HG02588 (cell line): ENCODE measurements around the gene IGFALS.
"Not testable (repeated sequence)": the region's sequence is repeated elsewhere in the genome, so short reads cannot be mapped to it uniquely, and the experiment has no call there.

ENCODE experiments used
- ATAC-seq: cut with Tn5 transposase; IDR thresholded peaks from one replicate; pipeline ENCODE4 v1.9.1; 2021; ENCODE audit warnings: mild to moderate bottlenecking, moderate library complexity; ENCODE audit not compliant: unreplicated experiment

The IGFALS gene

GRCh38 chr16:1818204-1818872 is 24.8 kb upstream of the IGFALS start:
- no peak for ATAC-seq

GRCh38 chr16:1817716-1818115 is 24.2 kb upstream of the IGFALS start:
- no peak for ATAC-seq

GRCh38 chr16:1817276-1817589 is 23.7 kb upstream of the IGFALS start:
- no peak for ATAC-seq

GRCh38 chr16:1816396-1817275 is 23.1 kb upstream of the IGFALS start:
- ATAC-seq: no peak

DNA sequence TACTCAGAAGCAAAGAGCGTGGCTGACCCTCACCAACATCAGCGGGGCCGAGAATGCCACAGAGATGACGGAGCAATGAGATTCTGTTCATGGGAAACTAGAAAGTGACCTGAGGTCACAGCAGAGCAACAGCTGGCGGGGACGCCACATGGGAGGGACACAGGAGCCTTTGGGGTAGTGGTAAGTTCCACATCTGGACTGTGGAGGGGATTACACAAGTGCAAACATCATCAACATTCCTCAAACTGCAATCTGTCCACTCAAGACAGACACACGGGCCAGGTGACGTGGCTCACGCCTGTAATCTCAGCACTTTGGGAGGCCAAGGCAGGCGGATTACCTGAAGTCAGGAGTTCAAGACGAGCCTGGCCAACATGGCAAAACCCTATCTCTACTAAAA is 22.0 kb upstream of the IGFALS start:
- ATAC-seq: no peak

- ATAC-seq: no peak
These were observed 19.2 kb upstream of the IGFALS start for GRCh38 chr16:1812732-1813163.

GRCh38 chr16:1810536-1810935 is 17.0 kb upstream of the IGFALS start:
- ATAC-seq: no peak

- ATAC-seq: no peak
These were observed 16.6 kb upstream of the IGFALS start for GRCh38 chr16:1810106-1810505.

GRCh38 chr16:1809281-1809801 is 15.8 kb upstream of the IGFALS start:
- ATAC-seq: no peak

DNA sequence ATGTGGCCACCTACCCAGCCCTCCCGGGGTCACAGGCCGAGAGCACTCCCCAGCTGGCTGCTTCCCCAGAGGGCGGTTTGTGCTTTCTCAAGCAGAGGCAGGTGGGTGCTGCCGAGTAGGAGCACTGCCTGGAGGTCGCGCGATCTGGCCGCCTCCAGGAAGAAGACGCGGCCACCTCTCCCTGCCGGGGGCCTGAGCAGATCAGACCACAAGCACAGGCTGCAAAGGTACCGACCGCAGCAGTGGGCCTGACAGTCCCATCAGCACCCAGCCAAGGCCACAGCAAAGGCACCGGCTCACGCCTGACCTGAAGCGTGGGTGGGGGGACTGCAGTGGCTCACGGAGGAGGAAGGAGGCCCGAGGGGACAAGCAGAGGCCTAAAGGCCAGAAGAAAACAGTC is 15.2 kb upstream of the IGFALS start:
- ATAC-seq: no peak

GRCh38 chr16:1807626-1808025 is 14.1 kb upstream of the IGFALS start:
- ATAC-seq: no peak

GRCh38 chr16:1800701-1801100 is 7.2 kb upstream of the IGFALS start:
- no peak for ATAC-seq

DNA sequence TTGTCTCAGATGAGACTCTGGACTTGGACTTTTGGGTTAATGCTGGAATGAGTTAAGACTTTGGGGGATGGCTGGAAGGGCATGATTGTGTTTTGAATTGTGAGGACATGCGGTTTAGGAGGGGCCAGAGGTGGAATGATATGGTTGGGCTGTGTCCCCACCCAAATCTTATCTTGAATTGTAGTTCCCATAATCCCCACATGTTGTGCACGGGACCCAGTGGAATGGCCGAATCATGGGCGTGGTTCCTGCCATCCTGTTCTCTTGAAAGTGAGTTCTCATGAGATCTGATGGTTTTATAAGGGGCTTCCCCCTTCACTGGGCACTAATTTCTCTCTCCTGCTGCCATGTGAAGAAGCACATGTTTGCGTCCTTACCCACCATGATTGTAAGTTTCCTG is 5.8 kb upstream of the IGFALS start:
- ATAC-seq: not testable (repeated sequence)

DNA sequence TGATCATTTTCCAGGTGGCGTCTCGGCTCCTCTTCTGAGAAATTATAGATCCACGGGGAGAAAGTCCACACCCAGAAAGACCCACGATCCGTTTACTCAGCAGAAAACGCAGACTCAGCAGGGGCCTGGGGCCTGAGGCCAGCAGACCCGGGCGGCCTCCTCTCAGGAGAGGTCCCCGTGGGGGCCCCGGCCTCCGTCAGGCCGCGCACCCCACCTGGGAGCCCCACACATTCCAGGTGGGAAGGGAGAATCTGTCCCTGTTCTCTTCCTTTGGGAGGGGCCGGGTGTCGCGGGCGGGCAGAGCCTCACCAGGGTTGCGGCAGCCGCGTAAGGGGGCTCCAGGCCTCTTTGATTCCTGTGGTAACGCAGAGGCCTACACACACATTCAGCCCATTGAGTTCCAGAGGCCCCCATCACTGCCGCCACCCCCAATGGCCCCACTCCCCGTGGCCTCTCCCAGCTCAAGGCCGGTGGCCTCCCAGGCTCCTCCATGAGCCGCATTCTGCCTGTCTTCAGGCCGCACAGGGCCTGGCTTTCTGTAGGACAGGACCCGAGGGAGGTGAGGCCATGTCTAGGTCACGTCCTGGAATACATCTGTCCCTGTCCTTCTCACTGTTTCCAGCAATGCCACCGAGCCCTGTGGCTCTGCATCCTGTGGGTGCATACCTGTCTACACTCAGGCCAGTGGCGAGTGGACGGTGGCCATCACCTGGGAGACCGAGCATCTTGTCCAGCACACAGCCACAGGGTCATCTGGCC is 1.6 kb upstream of the IGFALS start:
- no peak for ATAC-seq

GRCh38 chr16:1794221-1794871 is 841 bp upstream of the IGFALS start:
- ATAC-seq: no peak

- no peak for ATAC-seq
These were observed 498 bp downstream of the IGFALS start for GRCh38 chr16:1792836-1793577.

DNA sequence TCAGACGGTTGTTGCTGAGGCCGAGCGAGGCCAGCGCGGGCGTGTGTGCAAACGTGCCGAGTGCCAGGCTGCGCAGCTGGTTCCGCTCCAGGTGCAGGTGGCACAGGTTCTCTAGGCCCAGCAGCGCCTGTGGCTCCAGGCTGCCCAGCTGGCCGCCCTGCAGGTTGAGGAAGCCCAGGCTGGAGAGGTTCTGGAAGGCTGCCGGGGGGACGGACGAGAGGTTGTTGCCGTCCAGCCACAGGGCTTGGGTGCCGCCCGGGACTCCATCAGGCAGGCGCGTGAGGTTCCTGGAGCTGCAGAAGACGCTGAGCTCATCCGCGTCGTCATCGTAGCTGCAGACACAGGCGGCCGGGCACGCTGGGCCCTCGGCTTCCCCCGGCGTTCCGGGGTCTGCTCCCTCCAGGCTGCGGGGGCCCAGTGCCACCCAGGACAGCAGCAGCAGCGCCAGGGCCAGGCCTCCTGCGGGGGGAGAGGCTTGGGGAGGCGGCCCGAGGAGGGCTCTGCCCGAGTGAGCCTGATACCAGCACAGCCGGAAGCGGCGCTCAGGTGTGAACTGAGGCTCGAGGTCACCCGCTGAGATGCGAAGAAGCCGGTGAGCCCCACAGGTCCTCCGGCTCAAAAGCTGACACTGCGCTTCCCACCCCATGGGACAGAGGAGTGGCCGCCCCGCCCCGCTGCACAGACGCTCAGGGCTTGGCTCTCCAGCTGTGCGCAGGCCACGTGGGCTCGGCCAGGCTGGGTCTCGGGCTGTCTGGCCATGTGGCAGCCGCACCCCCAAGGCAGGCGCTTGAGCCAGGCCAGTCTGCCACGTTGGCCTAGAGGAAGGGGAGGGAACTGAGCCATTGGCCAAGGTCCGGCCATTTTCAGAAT is 1.3 kb downstream of the IGFALS start:
- ATAC-seq: no peak

DNA sequence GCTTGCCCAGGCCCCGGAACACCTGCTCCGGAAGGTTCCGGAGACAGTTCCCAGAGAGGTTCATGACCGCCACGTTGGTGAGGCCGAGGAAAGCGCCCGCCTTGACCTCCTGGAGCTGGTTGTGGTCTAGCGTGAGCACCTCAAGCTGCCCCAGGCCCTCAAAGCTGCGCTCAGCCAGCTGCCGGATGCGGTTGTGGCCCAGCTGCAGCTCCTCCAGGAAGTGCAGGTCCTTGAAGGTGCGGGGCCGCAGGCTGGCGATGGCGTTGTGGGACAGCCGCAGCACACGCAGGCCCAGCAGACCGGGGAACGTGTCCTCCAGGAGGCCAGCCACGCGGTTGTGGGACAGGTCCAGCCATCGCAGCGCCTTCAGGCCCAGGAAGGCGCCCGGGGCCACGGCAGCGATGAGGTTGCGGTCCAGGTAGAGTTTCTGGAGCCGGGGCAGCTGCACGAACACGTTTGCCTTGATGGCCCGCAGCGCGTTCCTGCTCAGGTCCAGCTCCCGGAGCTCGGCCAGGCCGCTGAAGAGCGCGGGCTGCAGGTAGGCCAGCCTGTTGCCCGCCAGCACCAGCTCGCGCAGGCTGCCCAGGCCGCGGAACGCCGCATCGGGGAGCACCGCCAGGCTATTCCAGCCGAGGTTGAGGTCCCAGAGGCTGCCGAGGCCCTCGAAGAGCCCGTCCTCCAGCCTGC is 2.1 kb downstream of the IGFALS start:
- ATAC-seq: no peak
